Measurements from ENCODE around the gene MTG2. TPM values are rescaled to one million over a fixed set of nuclear protein-coding genes. Genes with fewer than 3 reads are reported as not detected.

Gene MTG2
- total RNA-seq, 2 donors from 2014 or later, result 19.8 to 23.8 TPM

- DNase-seq (ENCODE audit: low spot score), result no peak
- intact Hi-C loops (cut with DNase I), result no loop called here
These were observed 42.2 kb downstream of the MTG2 start for GRCh38 chr20:62225026-62225425.

GRCh38 chr20:62225820-62226635 is 43.2 kb downstream of the MTG2 start:
- intact Hi-C loops (cut with DNase I), result no loop called here
- DNase-seq (ENCODE audit: low spot score), result no peak

GRCh38 chr20:62226707-62227590 is 44.1 kb downstream of the MTG2 start:
- no peak for DNase-seq (ENCODE audit: low spot score)
- intact Hi-C loops (cut with DNase I), result no loop called here

- intact Hi-C loops (cut with DNase I), result no loop called here
These were observed 44.8 kb downstream of the MTG2 start for GRCh38 chr20:62227591-62227976.

GRCh38 chr20:62227977-62228958 is 45.4 kb downstream of the MTG2 start:
- intact Hi-C loops (cut with DNase I), result no loop called here
- no peak for DNase-seq (ENCODE audit: low spot score)

More at GRCh38 chr20:62227591-62227976, 44.8 kb downstream of the MTG2 start:
- no peak for DNase-seq (ENCODE audit: low spot score)

GRCh38 chr20:62228982-62229545 is 46.2 kb downstream of the MTG2 start:
- no peak for DNase-seq (ENCODE audit: low spot score)
- intact Hi-C loops (cut with DNase I), result no loop called here

- intact Hi-C loops (cut with DNase I), result no loop called here
- no peak for DNase-seq (ENCODE audit: low spot score)
These were observed 46.8 kb downstream of the MTG2 start for GRCh38 chr20:62229667-62230066.

GRCh38 chr20:62230276-62230675 is 47.4 kb downstream of the MTG2 start:
- intact Hi-C loops (cut with DNase I), result no loop called here
- no peak for DNase-seq (ENCODE audit: low spot score)

GRCh38 chr20:62230696-62231095 is 47.9 kb downstream of the MTG2 start:
- intact Hi-C loops (cut with DNase I), result no loop called here
- DNase-seq (ENCODE audit: low spot score), result no peak

GRCh38 chr20:62231292-62231691 is 48.5 kb downstream of the MTG2 start:
- intact Hi-C loops (cut with DNase I), result no loop called here
- DNase-seq (ENCODE audit: low spot score), result no peak

GRCh38 chr20:62232194-62232593 is 49.4 kb downstream of the MTG2 start:
- intact Hi-C loops (cut with DNase I), result no loop called here
- no peak for DNase-seq (ENCODE audit: low spot score)

- no peak for DNase-seq (ENCODE audit: low spot score)
- intact Hi-C loops (cut with DNase I), result no loop called here
These were observed 50.2 kb downstream of the MTG2 start for GRCh38 chr20:62232770-62233645.

- intact Hi-C loops (cut with DNase I), result no loop called here
- DNase-seq (ENCODE audit: low spot score), result no peak
These were observed 50.9 kb downstream of the MTG2 start for GRCh38 chr20:62233684-62234083.

- intact Hi-C loops (cut with DNase I), result no loop called here
- no peak for DNase-seq (ENCODE audit: low spot score)
These were observed 51.5 kb downstream of the MTG2 start for GRCh38 chr20:62234339-62234738.

GRCh38 chr20:62235001-62235776 is 52.4 kb downstream of the MTG2 start:
- DNase-seq (ENCODE audit: low spot score), result no peak

GRCh38 chr20:62235777-62236157 is 52.9 kb downstream of the MTG2 start:
- intact Hi-C loops (cut with DNase I), result no loop called here
- no peak for DNase-seq (ENCODE audit: low spot score)

More at GRCh38 chr20:62235001-62235776, 52.4 kb downstream of the MTG2 start:
- intact Hi-C loops (cut with DNase I), result no loop called here

- intact Hi-C loops (cut with DNase I), result no loop called here
- DNase-seq (ENCODE audit: low spot score), result no peak
These were observed 53.4 kb downstream of the MTG2 start for GRCh38 chr20:62236200-62236599.

Measured in posterior vena cava (tissue), 2 donors.